ENCODE data around the gene NLGN1. TPM values are rescaled to one million over a fixed set of nuclear protein-coding genes. Genes with fewer than 3 reads are reported as not detected.

Gene NLGN1
- total and polyA plus RNA-seq, 5 donors: 0.48 to 2.2 (median 0.97) TPM

DNA sequence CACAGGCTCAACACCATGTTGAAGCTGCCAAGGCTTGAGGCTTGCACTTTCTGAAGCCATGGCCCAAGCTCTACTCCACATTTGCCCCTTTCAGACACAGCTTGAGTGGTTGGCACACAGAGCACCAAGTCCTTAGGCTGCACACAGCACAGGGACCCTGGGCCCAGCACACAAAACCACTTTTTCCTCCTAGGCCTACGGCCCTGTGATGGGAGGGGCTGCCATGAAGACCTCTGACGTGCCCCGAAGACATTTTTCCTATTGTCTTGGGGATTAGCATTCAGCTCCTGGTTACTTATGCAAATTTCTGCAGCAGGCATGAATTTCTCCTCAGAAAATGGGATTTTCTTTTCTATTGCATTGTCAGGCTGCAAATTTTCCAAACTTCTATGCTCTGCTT is 445.5 kb downstream of the NLGN1 start:
- Histone ChIP-seq H3K9me3 (ENCODE audit: control insufficient read depth, low read length) (no peaks in the 10 kb centered on the region), H3K27me3 (ENCODE audit: control insufficient read depth, insufficient read depth) (no peaks in the 10 kb centered on the region), H3K27ac (ENCODE audit: low read length) (no peak overlapping the region), H3K4me1 (ENCODE audit: control insufficient read depth, insufficient read depth, low read length) (no peaks in the 10 kb centered on the region), H3K4me3 (ENCODE audit: low read length) (no peak overlapping the region)
- ATAC-seq (no peak), DNase-seq (no peak)
- intact Hi-C loops (cut with DNase I): no loop called here
- WGBS: 82% methylated on average over 3 of the region's 3 CpGs

DNA sequence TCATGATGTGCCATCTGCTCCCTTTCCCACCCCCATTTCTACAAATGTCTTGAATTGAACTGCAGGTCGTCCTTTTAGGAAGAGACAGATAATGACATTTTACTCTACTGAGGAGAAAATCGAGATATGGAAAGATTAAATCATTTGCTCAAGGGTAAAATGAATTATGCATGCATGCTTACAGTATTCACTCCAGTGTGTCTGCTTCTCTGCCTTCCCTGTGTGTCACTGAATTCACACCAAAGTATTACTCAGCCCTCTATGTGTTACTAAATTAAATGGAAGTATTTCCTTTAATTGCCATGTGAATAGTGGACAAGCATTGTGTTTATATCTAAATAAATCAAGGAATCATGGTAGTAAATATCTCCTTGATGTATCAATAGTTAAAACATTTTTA is 449.0 kb downstream of the NLGN1 start:
- no peak for ATAC-seq

GRCh38 chr3:173849489-173849888 is 451.9 kb downstream of the NLGN1 start:
- no peak overlapping the region for H3K27ac ChIP-seq (ENCODE audit: low read length)
- intact Hi-C loops (cut with DNase I): no loop called here
- H3K4me3 ChIP-seq (ENCODE audit: low read length): no peak overlapping the region
- no peaks in the 10 kb centered on the region for H3K4me1 ChIP-seq (ENCODE audit: control insufficient read depth, insufficient read depth, low read length)
- 73% methylated on average over 4 of the region's 4 CpGs for WGBS
- H3K27me3 ChIP-seq (ENCODE audit: control insufficient read depth, insufficient read depth): no peaks in the 10 kb centered on the region
- DNase-seq (no peak), ATAC-seq (no peak)
- no peaks in the 10 kb centered on the region for H3K9me3 ChIP-seq (ENCODE audit: control insufficient read depth, low read length)

More for the DNA sequence above, 449.0 kb downstream of the NLGN1 start:
- WGBS: 62% methylated on average over 2 of the region's 2 CpGs
- Histone ChIP-seq H3K27me3 (ENCODE audit: control insufficient read depth, insufficient read depth) (no peaks in the 10 kb centered on the region), H3K27ac (ENCODE audit: low read length) (no peak overlapping the region), H3K4me1 (ENCODE audit: control insufficient read depth, insufficient read depth, low read length) (no peaks in the 10 kb centered on the region), H3K4me3 (ENCODE audit: low read length) (no peak overlapping the region), H3K9me3 (ENCODE audit: control insufficient read depth, low read length) (no peaks in the 10 kb centered on the region)
- no peak for DNase-seq
- intact Hi-C loops (cut with DNase I): no loop called here

DNA sequence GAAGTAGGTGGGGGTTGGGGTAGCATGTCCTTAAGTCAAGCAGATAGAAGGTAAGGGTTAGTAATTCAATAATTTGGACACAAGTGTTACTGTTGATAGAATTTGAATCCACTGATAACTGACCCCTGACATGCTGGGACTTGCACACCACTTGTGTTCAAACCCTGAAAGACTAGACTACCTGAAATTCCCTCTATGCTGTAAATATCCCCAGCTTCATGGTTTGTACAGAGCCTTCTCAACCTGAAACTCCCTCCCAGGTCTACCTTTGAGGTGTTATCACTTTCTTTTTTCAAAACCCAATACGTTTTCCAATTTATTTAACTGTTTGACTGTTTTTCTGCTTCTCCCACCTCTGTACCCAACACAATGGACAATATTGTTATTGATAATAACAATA is 459.6 kb downstream of the NLGN1 start:
- WGBS: 70% methylated on average over 1 of the region's 1 CpG
- H3K27me3 ChIP-seq (ENCODE audit: control insufficient read depth, insufficient read depth): no peaks in the 10 kb centered on the region
- no peaks in the 10 kb centered on the region for H3K4me1 ChIP-seq (ENCODE audit: control insufficient read depth, insufficient read depth, low read length)
- no peak overlapping the region for H3K27ac ChIP-seq (ENCODE audit: low read length)
- intact Hi-C loops (cut with DNase I): no loop called here
- H3K9me3 ChIP-seq (ENCODE audit: control insufficient read depth, low read length): no peaks in the 10 kb centered on the region
- no peak for DNase-seq
- H3K4me3 ChIP-seq (ENCODE audit: low read length): no peak overlapping the region
- no peak for ATAC-seq

- H3K9me3 ChIP-seq (ENCODE audit: control insufficient read depth, low read length): no peaks in the 10 kb centered on the region
- no peak overlapping the region for H3K27ac ChIP-seq (ENCODE audit: low read length)
- ATAC-seq: no peak
- H3K27me3 ChIP-seq (ENCODE audit: control insufficient read depth, insufficient read depth): no peaks in the 10 kb centered on the region
- H3K4me1 ChIP-seq (ENCODE audit: control insufficient read depth, insufficient read depth, low read length): no peaks in the 10 kb centered on the region
- intact Hi-C loops (cut with DNase I): no loop called here
- no peak for DNase-seq
- WGBS: 97% methylated on average over 1 of the region's 1 CpG
- no peak overlapping the region for H3K4me3 ChIP-seq (ENCODE audit: low read length)
Observed at GRCh38 chr3:173862701-173863100, 465.2 kb downstream of the NLGN1 start.

DNA sequence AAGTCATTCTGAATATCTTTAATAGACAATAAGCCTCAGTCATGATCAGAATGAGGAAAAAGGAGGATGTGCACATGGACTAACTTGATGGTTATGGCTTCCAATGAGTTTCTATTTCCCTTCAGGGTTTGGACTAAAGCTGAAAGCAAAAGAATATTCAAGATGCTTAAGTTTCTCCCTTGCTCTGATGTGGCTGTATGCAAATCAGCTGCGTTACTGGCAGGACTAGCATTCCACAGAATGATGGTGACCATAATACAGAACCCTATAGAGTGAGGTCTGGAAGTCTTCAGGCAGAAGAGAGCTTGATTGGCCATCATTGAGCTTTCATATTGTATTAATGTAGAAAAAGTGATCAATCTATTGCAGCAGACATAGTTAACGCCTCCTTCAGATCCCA is 466.0 kb downstream of the NLGN1 start:
- DNase-seq: no peak
- H3K4me3 ChIP-seq (ENCODE audit: low read length): no peak overlapping the region
- H3K4me1 ChIP-seq (ENCODE audit: control insufficient read depth, insufficient read depth, low read length): no peaks in the 10 kb centered on the region
- intact Hi-C loops (cut with DNase I): no loop called here
- no peaks in the 10 kb centered on the region for H3K9me3 ChIP-seq (ENCODE audit: control insufficient read depth, low read length)
- 88% methylated on average over 2 of the region's 2 CpGs for WGBS
- no peak for ATAC-seq
- H3K27ac ChIP-seq (ENCODE audit: low read length): no peak overlapping the region
- H3K27me3 ChIP-seq (ENCODE audit: control insufficient read depth, insufficient read depth): no peaks in the 10 kb centered on the region

DNA sequence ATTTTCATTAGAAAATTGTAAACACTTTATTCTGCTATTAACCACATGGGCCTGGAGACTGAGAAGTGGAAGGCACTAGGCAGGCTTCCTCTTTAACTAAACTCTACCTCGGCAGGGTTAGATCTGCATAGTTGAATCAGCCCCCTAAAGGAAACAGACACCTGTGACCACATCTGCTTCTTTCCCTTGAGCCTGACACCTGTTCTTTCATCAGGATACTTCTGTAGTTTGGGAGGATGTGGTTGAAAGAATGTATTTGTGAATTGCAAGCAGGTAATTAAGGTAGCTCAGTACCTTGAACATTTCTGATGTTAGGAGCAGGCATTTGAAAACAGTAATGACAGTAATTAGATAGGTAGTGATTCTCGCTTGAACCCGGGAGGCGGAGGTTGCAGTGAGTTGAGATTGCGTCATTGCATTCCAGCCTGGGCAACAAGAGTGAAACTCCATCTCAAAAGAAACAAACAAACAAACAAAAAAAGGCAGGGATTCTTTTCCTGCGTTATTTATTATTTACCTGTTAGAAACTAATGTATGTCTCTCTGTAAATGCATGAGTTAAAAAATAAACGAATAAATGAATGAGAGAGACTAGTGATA is 468.5 kb downstream of the NLGN1 start:
- Histone ChIP-seq H3K27me3 (ENCODE audit: control insufficient read depth, insufficient read depth) (no peaks in the 10 kb centered on the region), H3K4me3 (ENCODE audit: low read length) (no peak overlapping the region), H3K27ac (ENCODE audit: low read length) (no peak overlapping the region), H3K9me3 (ENCODE audit: control insufficient read depth, low read length) (no peaks in the 10 kb centered on the region), H3K4me1 (ENCODE audit: control insufficient read depth, insufficient read depth, low read length) (no peaks in the 10 kb centered on the region)
- intact Hi-C loops (cut with DNase I): no loop called here
- ATAC-seq (no peak), DNase-seq (no peak)
- 72% methylated on average over 7 of the region's 7 CpGs for WGBS

DNA sequence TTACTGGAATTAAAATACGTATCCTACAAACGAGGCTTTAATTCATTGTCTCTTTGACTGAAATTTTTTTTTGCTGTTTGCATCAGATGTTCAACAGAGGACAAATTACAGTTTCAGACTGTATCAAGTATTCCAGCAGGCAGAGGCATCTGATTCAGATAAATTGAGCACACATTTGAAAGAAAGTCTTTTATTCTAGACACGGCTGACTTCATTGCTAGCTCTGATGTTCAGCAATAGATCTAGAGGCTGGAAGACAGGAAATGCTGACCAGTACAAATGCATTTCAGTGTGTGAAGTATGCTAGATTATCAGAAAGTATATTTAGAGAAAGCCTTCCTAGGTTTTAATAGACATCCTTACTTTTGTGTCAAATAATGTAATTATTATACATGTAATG is 472.2 kb downstream of the NLGN1 start:
- DNase-seq (no peak), ATAC-seq (no peak)
- WGBS: 60% methylated on average over 3 of the region's 3 CpGs
- no peak overlapping the region for H3K27ac ChIP-seq (ENCODE audit: low read length)
- H3K4me1 ChIP-seq (ENCODE audit: control insufficient read depth, insufficient read depth, low read length): no peaks in the 10 kb centered on the region
- H3K4me3 ChIP-seq (ENCODE audit: low read length): no peak overlapping the region
- no peaks in the 10 kb centered on the region for H3K9me3 ChIP-seq (ENCODE audit: control insufficient read depth, low read length)
- intact Hi-C loops (cut with DNase I): no loop called here
- no peaks in the 10 kb centered on the region for H3K27me3 ChIP-seq (ENCODE audit: control insufficient read depth, insufficient read depth)

DNA sequence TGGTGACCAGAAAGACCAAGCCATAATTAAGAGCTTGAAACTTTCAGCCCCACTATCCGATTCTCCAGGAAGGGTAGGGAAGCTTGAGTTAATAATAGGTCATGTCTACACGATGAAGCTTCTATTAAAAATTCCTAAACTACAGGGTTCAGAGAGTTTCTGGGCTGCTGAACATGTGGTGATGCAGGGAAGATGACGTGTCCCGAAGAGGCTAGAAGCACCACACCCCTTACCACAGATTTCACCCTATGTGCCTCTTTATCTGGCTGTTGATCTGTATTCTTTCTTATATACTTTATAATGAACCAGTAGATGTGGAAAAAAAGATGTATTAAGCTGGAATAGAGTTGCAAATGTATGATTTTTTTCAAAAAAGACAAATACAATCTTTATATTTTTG is 473.4 kb downstream of the NLGN1 start:
- H3K27me3 ChIP-seq (ENCODE audit: control insufficient read depth, insufficient read depth): no peaks in the 10 kb centered on the region
- H3K27ac ChIP-seq (ENCODE audit: low read length): no peak overlapping the region
- no peaks in the 10 kb centered on the region for H3K4me1 ChIP-seq (ENCODE audit: control insufficient read depth, insufficient read depth, low read length)
- 88% methylated on average over 4 of the region's 4 CpGs for WGBS
- no peaks in the 10 kb centered on the region for H3K9me3 ChIP-seq (ENCODE audit: control insufficient read depth, low read length)
- ATAC-seq (no peak), DNase-seq (no peak)
- H3K4me3 ChIP-seq (ENCODE audit: low read length): no peak overlapping the region
- intact Hi-C loops (cut with DNase I): no loop called here

- H3K9me3 ChIP-seq (ENCODE audit: control insufficient read depth, low read length): no peaks in the 10 kb centered on the region
- ATAC-seq (no peak), DNase-seq (no peak)
- H3K27ac ChIP-seq (ENCODE audit: low read length): no peak overlapping the region
- intact Hi-C loops (cut with DNase I): no loop called here
- H3K27me3 ChIP-seq (ENCODE audit: control insufficient read depth, insufficient read depth): no peaks in the 10 kb centered on the region
- no peak overlapping the region for H3K4me3 ChIP-seq (ENCODE audit: low read length)
- H3K4me1 ChIP-seq (ENCODE audit: control insufficient read depth, insufficient read depth, low read length): no peaks in the 10 kb centered on the region
Observed at GRCh38 chr3:173875790-173876189, 478.2 kb downstream of the NLGN1 start.

DNA sequence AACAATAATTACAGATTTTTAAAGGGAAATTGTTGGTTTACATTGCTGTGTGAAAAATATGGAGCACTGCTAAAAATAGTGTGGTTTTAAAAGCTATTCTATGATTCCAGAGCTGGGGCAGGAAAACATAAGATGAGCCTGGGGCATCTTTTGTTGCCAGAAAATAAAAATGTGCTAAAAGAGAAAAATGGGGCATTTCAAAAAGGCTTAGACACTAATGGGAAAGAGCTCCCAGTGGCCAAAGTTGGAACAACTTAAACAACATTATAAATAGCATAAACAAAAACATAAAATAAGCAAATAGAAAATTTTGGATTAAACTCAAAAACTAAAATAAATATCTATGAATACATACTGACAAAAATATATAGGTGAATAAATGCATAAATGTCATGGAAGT is 478.9 kb downstream of the NLGN1 start:
- DNase-seq (no peak), ATAC-seq (no peak)
- no peaks in the 10 kb centered on the region for H3K4me1 ChIP-seq (ENCODE audit: control insufficient read depth, insufficient read depth, low read length)
- no peaks in the 10 kb centered on the region for H3K27me3 ChIP-seq (ENCODE audit: control insufficient read depth, insufficient read depth)
- H3K27ac ChIP-seq (ENCODE audit: low read length): no peak overlapping the region
- H3K9me3 ChIP-seq (ENCODE audit: control insufficient read depth, low read length): no peaks in the 10 kb centered on the region
- H3K4me3 ChIP-seq (ENCODE audit: low read length): no peak overlapping the region
- intact Hi-C loops (cut with DNase I): no loop called here

GRCh38 chr3:173887888-173888287 is 490.3 kb downstream of the NLGN1 start:
- Histone ChIP-seq H3K9me3 (ENCODE audit: control insufficient read depth, low read length) (no peaks in the 10 kb centered on the region), H3K4me1 (ENCODE audit: control insufficient read depth, insufficient read depth, low read length) (no peaks in the 10 kb centered on the region), H3K27ac (ENCODE audit: low read length) (no peak overlapping the region), H3K27me3 (ENCODE audit: control insufficient read depth, insufficient read depth) (no peaks in the 10 kb centered on the region), H3K4me3 (ENCODE audit: low read length) (no peak overlapping the region)
- ATAC-seq: no peak
- intact Hi-C loops (cut with DNase I): no loop called here
- no peak for DNase-seq

Measured in right cardiac atrium (tissue), 5 donors.